DMS 273 treated with DMSO at 0.1 percent for 48 hours (cell line): Measurements from ENCODE around the gene DECR2.

Experiments
- DNase-seq: peaks from one replicate; lab custom pipeline; 2025; lab: John Stamatoyannopoulos, UW

Gene DECR2

GRCh38 chr16:444027-444426 is 42.3 kb downstream of the DECR2 start:
- no peak for DNase-seq

GRCh38 chr16:445566-445965 is 43.9 kb downstream of the DECR2 start:
- no peak for DNase-seq

- DNase-seq, result no peak
Measured at GRCh38 chr16:450385-450784, 48.7 kb downstream of the DECR2 start.

- no peak for DNase-seq
Measured at GRCh38 chr16:450785-451512, 49.3 kb downstream of the DECR2 start.

GRCh38 chr16:454397-454940 is 52.8 kb downstream of the DECR2 start:
- no peak for DNase-seq

- no peak for DNase-seq
Measured at GRCh38 chr16:455453-455852, 53.8 kb downstream of the DECR2 start.

GRCh38 chr16:456891-457483 is 55.3 kb downstream of the DECR2 start:
- DNase-seq, result no peak

GRCh38 chr16:457732-458400 is 56.2 kb downstream of the DECR2 start:
- DNase-seq, result no peak

- no peak for DNase-seq
Measured at GRCh38 chr16:459761-460160, 58.1 kb downstream of the DECR2 start.

GRCh38 chr16:460787-461186 is 59.1 kb downstream of the DECR2 start:
- no peak for DNase-seq
